NCI-H1105 treated with DMSO at 0.1 percent for 48 hours (cell line): ENCODE data around the gene ELP1.
A peak's percentile ranks its signal among the peaks of the same experiment; 100 is the strongest.

Source experiments
- DNase-seq: peaks from one replicate; lab custom pipeline; 2025; lab: John Stamatoyannopoulos, UW

ELP1 gene

GRCh38 chr9:108883085-108883484, 50.8 kb downstream of the ELP1 start:
- DNase-seq, result no peak

- no peak for DNase-seq
Measured at GRCh38 chr9:108882052-108882888, 51.7 kb downstream of the ELP1 start.

- no peak for DNase-seq
Measured at GRCh38 chr9:108880738-108881316, 53.1 kb downstream of the ELP1 start.

GRCh38 chr9:108877524-108877923, 56.4 kb downstream of the ELP1 start:
- no peak for DNase-seq

GRCh38 chr9:108876425-108876824, 57.5 kb downstream of the ELP1 start:
- DNase-seq, result no peak

- no peak for DNase-seq
Measured at GRCh38 chr9:108874058-108874788, 59.7 kb downstream of the ELP1 start.

- no peak for DNase-seq
Measured at GRCh38 chr9:108869092-108869725, 64.7 kb downstream of the ELP1 start.

- DNase-seq, result no peak
Measured at GRCh38 chr9:108867829-108868228, 66.1 kb downstream of the ELP1 start.

- DNase-seq, result no peak
Measured at GRCh38 chr9:108867116-108867515, 66.8 kb downstream of the ELP1 start.

- DNase-seq, result no peak
Measured at GRCh38 chr9:108866001-108866420, 67.9 kb downstream of the ELP1 start.

- no peak for DNase-seq
Measured at GRCh38 chr9:108865037-108865436, 68.9 kb downstream of the ELP1 start.

GRCh38 chr9:108864446-108864845, 69.5 kb downstream of the ELP1 start:
- DNase-seq, result no peak

- no peak for DNase-seq
Measured at GRCh38 chr9:108863891-108864290, 70.0 kb downstream of the ELP1 start.

GRCh38 chr9:108861997-108862396, 71.9 kb downstream of the ELP1 start, which contains the start of gene ACTL7A:
Gene ACTL7A (plus strand): TSS chr9:108862266. CDS start chr9:108862323, 57 bp downstream.
- DNase-seq, result no peak

- no peak for DNase-seq
Measured at GRCh38 chr9:108861464-108861863, 72.5 kb downstream of the ELP1 start.

- DNase-seq, result no peak
Measured at GRCh38 chr9:108860764-108861163, 73.2 kb downstream of the ELP1 start.

GRCh38 chr9:108860354-108860753, 73.6 kb downstream of the ELP1 start:
- DNase-seq, result no peak

- DNase-seq, result peak; percentile 36
Measured at GRCh38 chr9:108859459-108860114, 74.3 kb downstream of the ELP1 start.

- DNase-seq, result no peak
Measured at GRCh38 chr9:108857572-108857971, 76.4 kb downstream of the ELP1 start.

- DNase-seq, result no peak
Measured at GRCh38 chr9:108855888-108856287, 78.0 kb downstream of the ELP1 start, which contains the start of gene ACTL7B. Gene ACTL7B (minus strand): TSS chr9:108855986. CDS start chr9:108855930, 56 bp downstream.

GRCh38 chr9:108855529-108855886, 78.4 kb downstream of the ELP1 start:
- DNase-seq, result no peak
